Lung (tissue), 12 donors: ENCODE results near the gene FHAD1. TPM values are rescaled to one million over a fixed set of nuclear protein-coding genes. Genes with fewer than 3 reads are reported as not detected.
"Not testable (repeated sequence)": the region's sequence is repeated elsewhere in the genome, so short reads cannot be mapped to it uniquely, and the experiment has no call there.

Experiments used
- ATAC-seq: fragments of 200-7000 bp; cut with Tn5 transposase; one replicate; pipeline ENCODE4 v1.9.1; 2020; ENCODE audit warnings: moderate number of reproducible peaks; ENCODE audit not compliant: insufficient read depth, low FRiP score
- DNase-seq, 3 donors: peaks; one replicate each; pipeline ENCODE4 v3.0.0-alpha.2; 2013 to 2017
- H3K27ac ChIP-seq, 2 donors: one replicate each; pipeline ENCODE4 v1.5.1; 2013; ENCODE audit warnings: mild to moderate bottlenecking in 2 of 2, moderate library complexity in 2 of 2, control low read depth in 1 of 2, inconsistent platforms in 1 of 2, low read depth in 1 of 2, low read length in 1 of 2
- H3K27me3 ChIP-seq, 3 donors: one replicate each; pipeline ENCODE4 v1.5.1; 2013; ENCODE audit warnings: low read length in 2 of 3; ENCODE audit not compliant: control insufficient read depth in 3 of 3, insufficient read depth in 3 of 3
- H3K36me3 ChIP-seq, 4 donors: one replicate each; pipeline ENCODE4 v1.5.1; 2013; ENCODE audit warnings: low read length in 4 of 4, mild to moderate bottlenecking in 1 of 4, moderate library complexity in 1 of 4; ENCODE audit not compliant: control insufficient read depth in 4 of 4, insufficient read depth in 4 of 4
- H3K4me1 ChIP-seq, 5 donors: one replicate each; pipeline ENCODE4 v1.5.1; 2013; ENCODE audit warnings: low read length in 5 of 5, mild to moderate bottlenecking in 2 of 5, moderate library complexity in 1 of 5; ENCODE audit not compliant: control insufficient read depth in 5 of 5, insufficient read depth in 5 of 5
- H3K4me3 ChIP-seq: one replicate; pipeline ENCODE4 v1.5.1; 2013; ENCODE audit warnings: mild to moderate bottlenecking, control low read depth, moderate library complexity
- H3K9ac ChIP-seq, 2 donors: one replicate each; pipeline ENCODE4 v1.5.1; 2013; ENCODE audit warnings: low read length in 2 of 2, control low read depth in 1 of 2; ENCODE audit not compliant: insufficient read depth in 1 of 2
- H3K9me3 ChIP-seq, 4 donors: one replicate each; pipeline ENCODE4 v1.5.1; 2013; ENCODE audit warnings: low read length in 3 of 4, mild to moderate bottlenecking in 1 of 4, moderate library complexity in 1 of 4; ENCODE audit not compliant: control insufficient read depth in 4 of 4, insufficient read depth in 3 of 4
- WGBS, 2 donors: extraction: QIAGEN DNeasy Blood & Tissue Kit; methylation state at CpG; one replicate each; pipeline ENCODE4 v1.1.7; 2013; 5-methylcytosine and 5-hydroxymethylcytosine counted together
- polyA plus RNA-seq, 2 donors: library from polyadenylated mRNA; stranded (reverse); fragments of 200-250 nt; gene quantifications; one replicate each; pipeline ENCODE4 v1.2.1, GENCODE V29; 2013
- total RNA-seq, 2 donors: library from RNA; depleted of rRNA in 1 of 2; stranded (reverse); fragments of >200 nt in 1 of 2; gene quantifications; one replicate each; pipeline ENCODE4 v1.2.1, GENCODE V29; 2014 to 2021
- TF ChIP-seq, protein P1 (sequence below): IDR thresholded peaks from 2 replicates; pipeline ENCODE4 v1.5.1; 2012; ENCODE audit warnings: mild to moderate bottlenecking; ENCODE audit errors: control extremely low read depth, extremely low read depth
- donor health status: control.
- donor health status: control.
- donor health status: Bipolar disorder and iron deficiency.
- donor health status: healthy.
- donor health status: DM: yes; HTN: yes; CAD: no.

FHAD1 gene
- total and polyA plus RNA-seq, 4 donors, result 4.4 to 25.9 (median 9.2) TPM

DNA sequence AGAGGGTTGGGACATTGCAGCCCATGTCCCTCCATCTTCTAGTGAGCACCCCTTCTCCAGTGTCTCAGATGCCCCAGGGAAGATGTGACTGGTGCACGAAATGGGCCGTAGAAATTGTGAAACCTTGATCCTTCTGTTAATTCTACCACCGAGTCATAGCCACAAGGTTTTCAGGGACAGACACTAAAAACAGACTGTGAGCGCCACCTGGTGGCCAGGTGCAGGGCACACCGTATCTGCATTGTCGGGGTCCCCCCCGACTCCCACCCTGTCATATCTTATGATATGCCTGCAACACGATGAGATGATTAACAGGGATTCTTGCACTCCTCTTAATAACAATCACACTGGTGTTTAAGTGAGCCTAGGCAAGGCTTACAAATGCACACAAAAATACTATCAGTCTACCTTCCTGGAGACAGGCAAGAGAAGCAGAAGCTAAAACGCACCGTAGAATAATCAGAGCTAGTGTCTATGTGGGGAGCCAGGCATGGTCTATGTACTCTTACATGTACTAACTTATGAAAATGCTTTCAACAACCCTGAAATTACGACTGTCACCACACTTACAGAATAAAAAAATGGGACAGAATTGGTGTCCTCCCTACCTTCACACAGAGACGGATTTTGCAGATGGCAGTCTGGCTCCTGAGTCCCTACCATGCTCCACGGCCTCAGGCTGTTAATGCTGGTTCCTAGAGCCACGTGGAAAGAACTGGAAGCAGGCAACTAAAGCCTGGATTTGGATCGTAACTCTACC lies 57.9 kb downstream of the FHAD1 start:
- ATAC-seq (no peak), DNase-seq (peak; percentile 42 to 47 (median 45))
- Histone ChIP-seq H3K9me3 (no peaks in the 10 kb centered on the region), H3K36me3 (no peaks in the 10 kb centered on the region), H3K27me3 (no peaks in the 10 kb centered on the region), H3K27ac (no peak overlapping the region), H3K9ac (no peak overlapping the region), H3K4me3 (no peak overlapping the region), H3K4me1 (no peaks in the 10 kb centered on the region)
- 29 to 31% methylated on average over 15 of the region's 15 CpGs for WGBS, 2 donors
- TF ChIP-seq, protein P1, sequence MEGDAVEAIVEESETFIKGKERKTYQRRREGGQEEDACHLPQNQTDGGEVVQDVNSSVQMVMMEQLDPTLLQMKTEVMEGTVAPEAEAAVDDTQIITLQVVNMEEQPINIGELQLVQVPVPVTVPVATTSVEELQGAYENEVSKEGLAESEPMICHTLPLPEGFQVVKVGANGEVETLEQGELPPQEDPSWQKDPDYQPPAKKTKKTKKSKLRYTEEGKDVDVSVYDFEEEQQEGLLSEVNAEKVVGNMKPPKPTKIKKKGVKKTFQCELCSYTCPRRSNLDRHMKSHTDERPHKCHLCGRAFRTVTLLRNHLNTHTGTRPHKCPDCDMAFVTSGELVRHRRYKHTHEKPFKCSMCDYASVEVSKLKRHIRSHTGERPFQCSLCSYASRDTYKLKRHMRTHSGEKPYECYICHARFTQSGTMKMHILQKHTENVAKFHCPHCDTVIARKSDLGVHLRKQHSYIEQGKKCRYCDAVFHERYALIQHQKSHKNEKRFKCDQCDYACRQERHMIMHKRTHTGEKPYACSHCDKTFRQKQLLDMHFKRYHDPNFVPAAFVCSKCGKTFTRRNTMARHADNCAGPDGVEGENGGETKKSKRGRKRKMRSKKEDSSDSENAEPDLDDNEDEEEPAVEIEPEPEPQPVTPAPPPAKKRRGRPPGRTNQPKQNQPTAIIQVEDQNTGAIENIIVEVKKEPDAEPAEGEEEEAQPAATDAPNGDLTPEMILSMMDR, result peak; percentile 73

DNA sequence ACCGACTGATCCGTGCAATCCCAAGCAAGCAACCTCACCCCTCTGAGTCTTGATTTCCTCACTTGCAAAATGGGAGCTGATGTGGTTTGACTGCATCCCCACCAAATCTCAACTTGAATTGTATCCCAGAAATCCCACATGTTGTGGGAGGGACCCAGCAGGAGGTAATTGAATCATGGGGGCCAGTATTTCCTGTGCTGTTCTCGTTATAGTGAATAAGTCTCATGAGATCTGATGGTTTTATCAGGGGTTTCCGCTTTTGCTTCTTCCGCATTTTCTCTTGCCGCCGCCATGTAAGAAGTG lies 58.4 kb downstream of the FHAD1 start:
- H3K27me3 ChIP-seq, result no peaks in the 10 kb centered on the region
- TF ChIP-seq, protein P1, result no peak
- no peak overlapping the region for H3K4me3 ChIP-seq
- no peaks in the 10 kb centered on the region for H3K36me3 ChIP-seq
- ATAC-seq (no peak), DNase-seq (no peak)
- no peak overlapping the region for H3K27ac ChIP-seq
- H3K9ac ChIP-seq, result no peak overlapping the region
- 89 to 93% methylated on average over 7 of the region's 7 CpGs for WGBS, 2 donors
- no peaks in the 10 kb centered on the region for H3K9me3 ChIP-seq
- H3K4me1 ChIP-seq, result no peaks in the 10 kb centered on the region

DNA sequence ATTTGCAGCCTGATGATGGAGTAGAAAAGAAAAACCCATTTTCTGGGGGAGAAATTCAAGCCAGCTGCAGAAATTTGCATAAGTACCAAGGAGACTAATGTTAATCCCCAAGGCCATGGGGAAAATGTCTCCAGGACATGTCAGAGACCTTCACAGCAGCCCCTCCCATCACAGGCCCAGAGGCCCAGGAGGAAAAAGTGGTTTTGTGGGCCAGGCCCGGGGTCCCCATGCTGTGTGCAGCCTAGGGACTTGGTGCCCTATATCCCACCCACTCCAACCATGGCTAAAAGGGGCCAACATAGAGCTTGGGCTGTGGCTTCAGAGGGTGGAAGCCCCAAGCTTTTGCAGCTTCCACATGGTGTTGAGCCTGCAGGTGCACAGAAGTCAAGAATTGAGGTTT lies 59.3 kb downstream of the FHAD1 start:
- ATAC-seq, H3K9me3 ChIP-seq, H3K27me3 ChIP-seq, H3K27ac ChIP-seq, H3K36me3 ChIP-seq, H3K4me3 ChIP-seq, H3K9ac ChIP-seq, DNase-seq, H3K4me1 ChIP-seq: not testable (repeated sequence)
- 86 to 100% methylated on average over 1 of the region's 1 CpG for WGBS, 2 donors

DNA sequence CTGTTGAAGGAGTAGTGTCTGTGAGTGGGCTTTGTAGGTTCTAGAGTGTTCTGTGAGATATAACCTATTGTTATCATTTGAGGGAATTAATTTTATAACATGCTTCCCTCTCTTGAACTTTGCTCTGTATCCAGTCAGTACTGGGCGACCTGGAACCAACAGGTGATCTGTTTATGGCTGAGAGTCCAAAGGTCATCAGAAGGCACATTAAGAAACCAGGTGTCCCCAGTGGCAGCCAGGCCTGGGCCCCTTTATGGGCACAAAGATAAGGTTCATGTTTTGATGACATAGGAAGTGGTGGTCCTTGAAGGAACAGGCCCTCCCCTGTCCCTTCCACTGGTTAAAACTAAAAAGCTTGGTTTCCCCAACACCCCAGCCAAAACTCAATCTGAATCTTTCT lies 61.1 kb downstream of the FHAD1 start:
- H3K27me3 ChIP-seq, result no peaks in the 10 kb centered on the region
- H3K9ac ChIP-seq, result no peak overlapping the region
- TF ChIP-seq, protein P1, result no peak
- no peaks in the 10 kb centered on the region for H3K36me3 ChIP-seq
- no peak overlapping the region for H3K27ac ChIP-seq
- DNase-seq (no peak), ATAC-seq (no peak)
- H3K4me1 ChIP-seq, result no peaks in the 10 kb centered on the region
- peaks cover 0 to 7% (median 3%) of the 10 kb centered on the region in 4 donors for H3K9me3 ChIP-seq
- no peak overlapping the region for H3K4me3 ChIP-seq
- 70 to 89% methylated on average over 1 of the region's 1 CpG for WGBS, 2 donors
